Activated T-cell treated with anti-CD3 and anti-CD28 coated beads for 24 hours (primary cell): Measurements from ENCODE around the gene TMEM51.

Experiments used
- DNase-seq: peaks from one replicate; pipeline ENCODE4 v3.0.0-alpha.2; 2020; ENCODE audit warnings: low read depth

Gene TMEM51

GRCh38 chr1:15177710-15178166 is 24.2 kb downstream of the TMEM51 start:
- DNase-seq = no peak

GRCh38 chr1:15178571-15179484 is 25.3 kb downstream of the TMEM51 start:
- no peak for DNase-seq

DNA sequence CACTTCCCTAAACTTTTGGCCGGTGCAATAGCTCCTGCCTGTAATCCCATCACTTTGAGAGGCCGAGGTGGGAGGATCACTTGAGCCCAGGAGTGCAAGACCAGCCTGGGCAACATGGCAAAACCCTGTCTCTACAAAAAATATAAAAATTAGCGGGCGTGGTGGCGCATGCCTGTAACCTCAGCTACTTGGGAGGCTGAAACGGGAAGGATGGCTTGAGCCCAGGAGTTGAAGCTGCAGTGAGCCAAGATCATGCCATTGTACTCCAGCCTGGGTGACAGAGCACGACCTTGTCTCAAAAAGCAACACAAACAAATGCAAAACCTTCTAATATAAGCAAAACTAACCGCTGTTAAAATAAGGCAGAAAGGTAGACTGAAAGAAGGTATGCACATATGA is 25.9 kb downstream of the TMEM51 start:
- DNase-seq = no peak

- no peak for DNase-seq
Measured at GRCh38 chr1:15180189-15180588, 26.6 kb downstream of the TMEM51 start.

DNA sequence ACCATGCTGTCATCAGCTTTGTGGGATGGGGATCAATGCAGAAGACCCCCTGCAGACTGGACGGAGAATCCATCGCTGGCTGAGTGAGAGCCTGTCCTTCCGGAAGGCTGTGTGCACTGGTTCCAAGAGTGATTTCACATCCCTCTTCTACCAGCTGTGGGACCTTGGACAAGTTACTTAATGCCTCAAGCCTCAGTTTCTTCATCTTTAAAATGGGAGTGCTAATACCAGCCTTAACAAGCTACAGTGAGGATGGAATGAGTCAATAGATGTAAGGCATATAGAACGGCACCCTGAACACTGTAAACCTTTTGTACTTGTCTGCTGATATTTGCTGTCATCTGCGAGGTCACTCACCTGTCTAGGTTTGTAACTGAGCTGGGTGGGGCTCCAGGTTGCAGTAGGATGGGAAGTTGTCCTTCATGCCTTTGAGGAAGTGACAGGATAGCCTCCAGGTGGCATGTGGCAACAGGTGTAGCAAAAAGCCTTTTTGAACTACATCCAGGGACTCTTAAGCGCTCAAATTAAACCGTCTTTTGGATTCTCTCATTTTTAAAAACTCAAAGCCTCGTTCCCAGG is 27.5 kb downstream of the TMEM51 start:
- DNase-seq = no peak

- no peak for DNase-seq
Measured at GRCh38 chr1:15181564-15181963, 28.0 kb downstream of the TMEM51 start.

- no peak for DNase-seq
Measured at GRCh38 chr1:15184436-15185241, 31.1 kb downstream of the TMEM51 start.

DNA sequence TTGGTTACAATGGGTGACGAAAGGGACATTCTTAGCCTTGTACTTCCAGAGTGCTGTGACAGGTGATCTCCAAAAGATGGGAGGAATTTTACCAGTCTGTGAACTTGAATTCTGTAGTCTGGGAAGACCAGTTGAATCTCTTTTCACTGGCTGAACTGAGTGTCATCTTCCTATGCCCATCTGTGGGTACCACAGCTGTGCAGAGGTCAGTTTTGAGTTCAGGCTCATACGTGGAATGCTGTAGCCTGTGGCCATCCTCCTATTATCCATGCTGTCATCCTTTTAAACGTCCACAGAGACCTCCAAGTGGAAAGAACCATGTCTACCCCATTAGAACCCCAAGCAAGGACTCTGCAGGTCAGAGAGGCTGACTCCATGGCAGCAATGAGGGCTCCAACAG is 32.1 kb downstream of the TMEM51 start:
- no peak for DNase-seq

DNA sequence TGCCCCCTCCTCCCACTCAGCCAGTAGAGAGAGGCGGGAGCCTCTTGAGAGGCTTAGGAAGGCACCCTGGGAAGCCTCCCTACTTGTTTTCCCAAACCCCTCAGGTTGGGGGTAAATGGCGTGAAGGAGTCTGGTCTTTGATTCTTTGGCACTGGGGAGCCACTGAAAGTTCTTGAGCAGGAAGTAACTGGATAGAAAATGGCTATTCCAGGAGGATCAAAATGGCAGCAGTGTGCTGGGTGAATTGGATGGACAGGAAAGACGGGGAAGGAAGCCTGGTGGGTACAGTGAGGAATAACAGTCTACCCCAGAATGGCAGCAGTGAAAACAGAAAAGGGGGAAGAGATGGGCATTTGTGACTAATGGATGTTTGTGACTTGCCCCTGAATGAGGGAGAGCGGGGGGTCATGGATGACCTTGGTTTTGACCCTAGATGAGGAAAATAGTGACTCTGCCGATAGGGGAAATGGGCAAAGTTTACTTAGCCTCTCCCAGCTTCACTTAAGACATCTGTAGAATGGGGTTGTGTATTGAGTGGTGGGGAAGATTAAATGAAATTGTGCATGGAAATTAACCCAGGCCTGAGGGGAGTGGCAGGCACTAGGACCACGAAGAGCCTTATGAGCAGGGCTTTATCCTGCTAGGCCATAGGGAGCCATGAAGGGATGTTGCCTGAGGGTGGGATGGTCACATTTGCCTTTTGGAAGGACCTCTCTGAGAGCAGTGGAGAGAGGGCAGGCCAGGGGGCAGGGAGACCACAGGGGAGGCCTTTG is 32.7 kb downstream of the TMEM51 start:
- DNase-seq = no peak

DNA sequence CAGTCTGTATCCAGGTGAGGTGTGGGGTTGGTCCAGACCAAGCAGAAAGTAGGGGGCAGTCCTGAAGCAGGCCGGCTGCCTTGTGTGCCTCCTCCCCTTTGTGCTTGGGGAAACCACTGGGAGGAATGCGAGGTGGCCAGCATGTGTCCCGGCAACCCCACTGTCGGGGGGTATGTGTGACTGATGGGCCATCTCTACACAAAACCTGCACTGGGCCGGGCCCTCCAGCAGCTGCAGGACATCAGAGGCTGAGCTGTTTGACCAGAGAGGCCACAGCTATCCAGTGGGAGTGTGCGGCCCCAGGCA is 33.3 kb downstream of the TMEM51 start:
- no peak for DNase-seq

GRCh38 chr1:15187175-15188129 is 33.9 kb downstream of the TMEM51 start:
- no peak for DNase-seq

- DNase-seq = no peak
Measured at GRCh38 chr1:15188130-15188524, 34.6 kb downstream of the TMEM51 start.

DNA sequence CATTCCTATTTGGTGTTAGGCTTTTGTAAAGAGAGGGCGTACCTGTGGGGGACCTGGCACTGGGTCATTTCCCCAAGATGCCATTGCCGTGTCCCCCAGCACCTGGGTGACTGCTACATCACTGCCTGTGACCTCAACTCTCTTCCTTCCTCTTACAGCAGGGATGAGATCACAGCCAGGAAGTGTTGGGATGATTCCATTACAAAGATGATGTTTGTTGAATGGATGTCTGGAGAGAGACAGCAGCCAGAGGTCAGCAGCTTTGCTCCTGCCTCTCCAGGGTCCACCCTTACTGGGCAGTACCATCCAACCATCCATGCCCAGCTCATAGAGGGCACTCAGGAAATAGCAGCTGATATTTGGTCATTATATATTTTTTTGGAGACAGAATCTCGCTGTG is 35.1 kb downstream of the TMEM51 start:
- no peak for DNase-seq

GRCh38 chr1:15189692-15190370 is 36.3 kb downstream of the TMEM51 start:
- no peak for DNase-seq

DNA sequence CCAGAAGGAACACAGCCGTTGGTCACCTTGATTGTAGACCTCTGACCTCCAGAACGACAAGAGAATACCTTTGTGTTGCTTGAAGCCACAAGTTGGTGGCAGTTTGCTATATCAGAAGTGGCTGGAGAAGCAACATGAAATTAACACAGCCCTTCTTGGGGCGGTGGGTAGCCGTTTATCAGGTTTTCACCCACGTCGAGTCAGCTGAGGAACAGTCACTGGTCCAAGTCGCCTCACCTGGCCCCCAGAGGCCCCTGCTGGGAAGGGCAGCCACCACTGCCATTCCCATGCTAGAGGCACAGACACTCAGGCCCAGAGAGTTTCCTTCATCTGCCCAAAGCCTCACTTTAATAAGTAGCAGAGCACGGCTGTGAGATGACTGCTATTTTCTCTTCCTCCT is 37.7 kb downstream of the TMEM51 start:
- no peak for DNase-seq

DNA sequence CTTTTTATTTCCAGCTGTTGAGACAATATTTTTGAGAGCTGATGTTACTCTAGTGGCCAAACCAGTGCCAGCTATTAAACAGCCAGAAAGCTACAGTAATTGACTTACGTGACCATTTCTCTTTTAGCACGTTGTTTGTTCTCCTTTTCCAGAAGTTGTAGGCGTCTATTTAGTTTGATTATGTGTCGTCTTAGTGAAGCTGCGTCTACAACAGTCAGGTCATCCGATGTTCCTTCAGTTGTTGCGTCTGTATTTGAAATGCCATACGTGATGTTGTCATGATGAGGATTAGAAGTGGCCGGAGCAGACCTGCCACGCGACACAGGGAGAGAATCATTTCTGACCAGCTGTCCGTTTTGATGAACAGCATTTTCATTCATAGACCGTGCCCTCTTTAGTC is 38.2 kb downstream of the TMEM51 start:
- DNase-seq = no peak

GRCh38 chr1:15192916-15193550 is 39.5 kb downstream of the TMEM51 start:
- DNase-seq = no peak

DNA sequence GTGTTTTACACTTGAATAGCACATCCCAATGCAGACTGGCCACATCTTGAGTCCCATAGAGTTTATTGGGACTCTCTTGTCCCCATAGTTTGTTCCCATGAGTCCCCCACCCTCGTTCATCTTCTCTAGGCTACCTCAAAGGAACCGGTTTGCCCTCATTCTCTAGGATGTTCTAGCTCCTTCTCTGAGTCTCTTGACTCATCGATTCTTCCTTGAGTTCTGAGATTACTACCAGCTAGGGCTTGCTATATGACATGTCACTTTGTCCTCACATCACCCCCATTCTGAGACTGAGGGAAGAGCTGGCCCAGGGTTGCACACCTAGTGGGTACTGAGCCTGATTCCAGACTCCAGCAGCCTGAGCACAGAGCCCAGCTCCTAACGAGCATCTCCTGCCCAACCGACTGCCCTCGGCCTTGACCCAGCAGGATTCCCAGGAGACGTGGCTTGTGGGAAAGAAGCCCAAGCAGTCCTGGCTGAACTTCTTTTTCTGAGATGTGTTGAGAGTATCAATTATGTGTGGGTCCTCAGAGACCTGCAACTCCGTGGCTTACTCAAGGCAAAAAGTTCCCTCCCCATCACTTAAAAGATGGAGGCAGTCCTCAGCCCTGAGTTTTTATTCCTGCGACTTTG is 42.0 kb downstream of the TMEM51 start:
- DNase-seq = no peak

GRCh38 chr1:15196069-15196468 is 42.5 kb downstream of the TMEM51 start:
- no peak for DNase-seq
